ENCODE measurements around the gene KCNC1.

Gene KCNC1

DNA sequence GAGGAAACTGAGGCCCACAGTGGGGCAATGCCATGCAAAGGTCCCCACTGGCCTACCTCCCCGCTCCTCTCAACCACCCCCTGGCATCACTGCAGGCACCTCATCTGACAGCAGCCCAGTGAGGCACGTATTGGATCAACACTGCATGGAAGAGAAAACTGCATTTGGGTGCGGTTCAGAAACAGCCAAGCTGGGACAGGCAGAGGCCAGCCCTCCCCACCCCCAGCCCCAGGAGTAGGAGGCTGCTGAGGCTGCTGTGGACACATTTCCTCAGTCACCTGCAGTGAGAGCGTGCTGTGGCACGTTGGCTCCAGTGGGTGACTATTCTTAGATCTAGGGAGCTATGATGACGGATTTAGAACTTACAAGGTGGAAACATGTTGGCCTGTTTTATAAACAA lies 63.7 kb downstream of the KCNC1 start:
- DNase-seq: no peak

DNA sequence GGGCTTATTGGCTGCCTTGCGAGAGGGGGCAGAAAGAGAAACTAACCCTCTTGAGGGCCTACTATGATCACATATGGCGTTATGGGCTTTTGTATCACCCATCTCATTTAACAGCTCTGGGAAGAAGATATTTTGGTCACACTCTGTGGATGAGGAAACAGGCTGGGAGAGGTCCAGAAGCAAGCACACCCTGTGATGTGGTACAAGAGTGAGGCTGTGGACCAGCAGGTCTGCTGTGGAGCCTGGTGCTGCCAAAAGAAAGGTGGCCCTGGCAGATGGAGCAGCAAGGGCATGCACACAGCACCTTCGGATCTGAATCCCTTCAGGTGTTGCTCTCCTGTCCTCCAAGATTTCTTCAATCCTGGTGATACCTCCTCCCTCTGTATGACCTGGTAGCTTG lies 64.1 kb downstream of the KCNC1 start:
- no peak for DNase-seq

DNA sequence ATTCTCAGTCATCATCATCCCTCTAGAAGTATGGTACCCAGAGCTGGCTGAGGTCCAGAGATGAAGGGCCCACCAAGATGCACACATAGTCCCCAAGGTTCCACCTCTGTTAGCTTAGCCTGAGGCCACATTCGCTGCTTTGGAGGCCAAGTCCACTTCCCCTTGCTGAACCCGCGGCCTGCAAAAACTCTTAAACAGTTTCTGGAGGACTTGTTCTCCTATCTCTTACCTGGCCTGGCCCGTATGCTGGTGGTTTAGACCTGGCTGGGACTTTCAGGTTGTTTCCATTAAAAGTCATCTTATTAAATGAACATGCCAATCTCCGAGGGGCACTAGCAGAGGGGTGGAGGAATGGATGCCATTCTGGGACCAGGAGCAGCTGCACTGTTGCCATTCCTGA lies 64.6 kb downstream of the KCNC1 start:
- DNase-seq: no peak

DNA sequence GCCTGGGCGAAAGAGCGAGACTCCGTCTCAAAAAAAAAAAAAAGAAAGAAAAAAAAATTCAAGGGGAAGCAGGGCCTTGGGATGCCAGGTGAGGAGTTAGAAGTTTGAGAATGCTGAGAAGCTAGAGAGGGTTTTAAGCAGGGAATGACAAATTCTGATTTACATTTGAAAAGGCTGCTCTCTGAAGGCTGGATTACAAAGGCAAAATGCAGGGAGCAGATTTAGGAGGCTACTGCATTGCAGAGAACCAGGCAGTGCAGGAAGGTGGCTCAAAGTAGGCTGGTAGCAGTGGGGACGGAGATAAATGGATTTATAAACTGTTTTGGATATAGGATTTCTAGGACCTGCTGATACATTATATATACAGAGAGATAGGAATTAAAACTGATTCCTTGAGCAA lies 66.6 kb downstream of the KCNC1 start:
- DNase-seq: no peak

DNA sequence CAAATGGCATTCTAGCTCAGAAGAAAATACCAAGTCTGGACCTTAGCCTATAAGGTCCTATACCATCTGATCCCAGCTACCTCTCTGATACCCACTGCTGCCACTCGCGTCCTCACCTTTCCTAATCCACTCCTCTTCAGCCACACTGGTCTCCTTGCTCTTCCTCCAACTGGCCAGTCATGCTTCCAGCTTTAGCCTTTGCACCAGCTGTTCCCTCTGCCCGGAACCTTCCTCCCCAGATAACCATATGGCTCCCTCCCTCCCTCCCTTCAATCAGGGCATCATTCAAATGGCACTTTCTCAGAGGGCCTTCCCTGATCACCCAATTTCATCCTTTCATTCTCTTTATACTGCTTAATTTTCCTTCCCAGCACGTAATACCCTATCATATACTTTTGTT lies 67.9 kb downstream of the KCNC1 start:
- DNase-seq: no peak

DNA sequence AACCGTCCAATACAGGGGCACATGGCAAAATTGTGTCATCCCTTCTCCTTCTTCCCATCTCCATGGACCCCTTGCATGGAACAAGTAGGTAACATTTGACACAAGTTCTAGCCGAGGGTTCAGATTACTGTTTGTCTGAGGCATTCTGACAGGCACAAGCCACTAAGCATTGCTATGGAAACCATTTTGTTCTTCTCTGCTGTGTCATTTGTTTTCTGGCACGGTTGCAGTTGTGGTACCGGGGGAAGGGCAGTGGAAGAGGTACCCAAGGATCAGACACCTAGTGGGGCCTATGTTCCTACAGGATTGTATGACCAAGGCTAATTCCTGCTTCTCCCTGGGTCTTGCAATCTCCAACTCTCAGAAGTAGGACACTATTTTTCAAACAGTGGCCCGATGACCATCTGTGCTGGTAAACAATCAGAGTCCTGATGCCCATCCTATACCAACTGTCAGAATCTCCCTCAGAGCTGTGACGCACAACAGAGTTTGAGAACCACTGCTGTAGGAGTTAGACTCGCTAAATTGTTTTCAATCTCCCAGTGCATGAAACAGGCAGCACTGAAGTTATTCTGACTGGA lies 69.3 kb downstream of the KCNC1 start:
- no peak for DNase-seq

DNA sequence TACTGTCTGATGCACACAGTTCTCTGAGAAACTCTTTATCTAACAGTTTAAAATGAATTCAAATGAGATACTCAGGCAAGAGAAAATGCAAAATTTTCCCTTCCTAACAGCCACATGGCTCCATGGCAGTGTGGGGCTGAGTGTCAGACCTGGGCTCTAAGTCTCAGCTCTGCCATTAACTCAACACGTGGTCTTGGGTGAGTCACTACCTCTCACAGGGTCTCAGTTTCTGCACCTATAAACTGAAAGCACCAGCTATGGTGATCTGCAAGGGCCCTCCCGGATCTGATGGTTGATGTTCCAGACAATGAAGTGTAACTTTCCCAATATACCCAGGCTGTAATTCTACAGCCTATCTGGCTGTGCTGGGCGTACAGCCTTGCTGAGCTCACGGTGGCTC lies 70.5 kb downstream of the KCNC1 start:
- no peak for DNase-seq

DNA sequence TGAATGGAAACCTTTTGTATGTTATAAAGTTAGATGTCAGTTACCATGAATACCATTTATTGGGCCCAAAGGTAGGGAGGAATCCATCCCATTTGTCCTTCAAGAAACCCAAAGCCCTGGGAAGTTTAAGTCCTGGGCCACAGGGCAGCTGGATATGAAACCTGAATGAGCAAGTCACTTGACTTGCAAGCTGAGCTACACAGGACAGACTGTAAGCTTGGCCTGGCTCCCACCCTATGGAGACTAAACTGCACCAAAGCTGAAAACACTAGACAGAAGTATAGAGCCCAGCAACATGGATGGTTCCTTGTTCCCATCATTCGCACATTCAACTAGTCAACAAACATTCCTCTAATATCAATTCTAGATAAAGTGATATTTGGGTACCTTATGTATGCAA lies 71.3 kb downstream of the KCNC1 start:
- DNase-seq: no peak

DNA sequence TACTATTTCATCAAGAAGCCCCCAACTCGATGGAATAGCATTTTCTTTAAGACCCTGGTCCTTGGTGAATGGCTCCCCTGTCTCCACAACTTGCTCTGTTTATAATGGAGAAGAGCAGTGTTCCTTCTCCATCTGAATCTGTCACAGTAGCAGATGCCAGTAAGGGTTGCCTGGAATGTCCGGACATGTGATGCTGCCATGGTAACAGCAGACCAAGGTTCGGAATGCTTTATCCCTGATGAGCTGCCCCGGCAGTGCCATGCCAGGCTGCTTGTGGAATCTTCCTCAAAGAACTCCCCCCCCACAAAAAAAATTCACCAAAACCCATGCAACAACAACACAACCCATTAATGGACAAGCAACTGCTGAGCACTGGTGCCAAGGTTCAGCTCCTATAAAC lies 72.5 kb downstream of the KCNC1 start:
- no peak for DNase-seq

DNA sequence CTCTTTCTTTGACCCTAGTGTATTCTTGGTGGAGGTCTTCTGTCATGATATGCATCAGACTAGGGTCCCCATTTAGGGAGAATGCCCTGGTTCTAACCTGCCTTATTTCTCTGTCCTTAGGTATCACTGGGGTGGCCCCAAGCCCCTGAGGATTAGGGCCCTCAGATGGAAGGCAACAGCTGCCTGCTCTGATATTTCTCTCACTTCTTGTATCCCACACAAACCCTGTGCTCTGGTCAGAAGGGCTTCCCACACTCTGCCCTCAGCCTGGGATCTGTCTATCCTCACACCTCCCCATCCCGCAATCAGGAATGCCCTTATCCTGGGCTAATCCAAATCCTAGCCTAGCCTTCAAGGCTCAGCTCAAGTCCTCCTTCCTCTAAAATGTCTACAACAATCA lies 75.5 kb downstream of the KCNC1 start:
- no peak for DNase-seq

DNA sequence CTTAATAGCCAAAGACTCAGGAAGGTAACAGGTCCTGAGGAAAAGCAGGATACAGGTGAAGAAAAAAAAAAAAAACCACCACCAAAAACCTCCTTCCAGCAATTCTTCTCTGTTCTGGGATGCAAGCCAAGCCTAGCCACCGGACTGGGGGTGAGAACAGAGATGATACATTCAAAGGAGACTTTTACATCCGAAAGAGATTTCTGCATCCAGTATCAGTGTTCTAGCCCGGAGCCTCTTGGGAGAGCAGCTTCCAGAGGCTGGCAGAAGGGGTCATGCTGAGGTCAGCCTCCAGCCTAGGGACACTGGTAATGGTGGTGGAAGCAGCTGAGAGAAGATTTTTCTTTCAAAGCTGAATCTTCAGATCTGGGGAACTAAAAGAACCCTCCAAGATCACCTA lies 76.2 kb downstream of the KCNC1 start:
- DNase-seq: no peak

DNA sequence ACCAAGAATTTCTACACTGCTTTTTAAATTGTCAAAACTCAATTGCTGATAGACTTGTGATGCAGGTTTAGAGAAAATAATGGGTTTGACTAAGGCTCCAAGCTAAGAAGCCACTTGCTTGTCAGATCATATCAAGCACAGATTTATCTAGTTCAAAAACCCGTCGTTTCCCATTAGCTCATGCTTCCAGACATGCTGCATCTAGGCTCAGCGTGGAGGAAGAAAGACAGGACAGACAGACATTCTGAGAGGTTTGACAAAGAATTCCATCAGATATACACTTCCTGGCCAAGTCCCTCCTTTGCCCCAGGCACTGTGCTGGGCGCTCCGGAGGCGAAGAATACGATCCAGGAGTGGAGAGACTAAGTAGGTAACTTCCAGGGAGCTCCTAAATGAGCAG lies 76.8 kb downstream of the KCNC1 start:
- DNase-seq: no peak

DNA sequence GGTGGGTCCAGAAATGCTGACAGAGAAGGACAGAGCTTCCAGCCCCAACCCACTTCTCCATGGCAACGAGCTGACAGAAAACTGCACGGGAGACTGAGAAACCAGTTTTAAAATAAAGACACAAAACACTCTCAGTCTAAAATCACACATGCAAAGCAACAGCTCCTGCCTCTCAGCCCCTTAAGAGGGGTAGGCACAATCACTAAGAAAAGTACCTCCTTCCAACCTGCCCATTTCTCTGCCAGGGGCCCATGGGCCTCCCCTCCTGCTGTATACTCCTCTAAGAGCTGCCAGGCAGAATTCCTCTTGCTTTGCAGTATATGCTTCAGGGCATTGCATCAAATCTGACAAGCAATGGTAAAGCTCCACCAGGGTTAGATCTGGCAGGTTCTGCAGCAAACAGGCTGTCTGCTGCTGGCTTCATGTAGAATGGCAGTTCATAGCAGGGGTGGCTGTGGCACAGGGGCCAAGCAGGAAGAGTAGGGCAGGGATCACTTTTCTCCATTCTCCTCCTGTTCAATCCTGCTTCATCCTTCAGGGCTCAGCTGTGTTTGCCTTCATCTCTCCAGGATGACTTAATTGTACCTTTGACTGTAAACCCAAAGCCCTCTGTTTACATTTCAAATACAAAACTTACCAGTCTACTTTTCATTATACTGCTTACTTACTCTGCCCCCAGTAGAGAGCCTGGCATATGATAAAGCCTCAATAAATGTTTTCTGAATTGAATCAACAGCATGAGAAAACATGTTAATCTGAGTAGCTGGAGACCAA lies 77.7 kb downstream of the KCNC1 start:
- no peak for DNase-seq

DNA sequence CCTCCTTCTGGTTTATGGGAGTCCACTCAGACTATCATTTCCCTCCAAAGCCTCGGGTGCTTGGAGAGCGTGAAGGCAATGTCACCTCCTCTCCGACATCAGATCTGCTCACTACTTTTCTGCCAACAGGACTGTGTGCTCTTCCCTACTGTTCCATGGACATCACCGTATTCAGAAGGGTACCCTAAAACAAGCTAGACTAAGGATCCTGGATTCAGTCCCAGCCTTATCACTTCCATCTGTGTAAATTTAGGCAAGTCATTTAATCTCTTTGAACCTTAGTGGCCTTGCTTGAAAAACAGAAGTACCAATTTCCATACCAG lies 78.2 kb downstream of the KCNC1 start:
- no peak for DNase-seq

DNA sequence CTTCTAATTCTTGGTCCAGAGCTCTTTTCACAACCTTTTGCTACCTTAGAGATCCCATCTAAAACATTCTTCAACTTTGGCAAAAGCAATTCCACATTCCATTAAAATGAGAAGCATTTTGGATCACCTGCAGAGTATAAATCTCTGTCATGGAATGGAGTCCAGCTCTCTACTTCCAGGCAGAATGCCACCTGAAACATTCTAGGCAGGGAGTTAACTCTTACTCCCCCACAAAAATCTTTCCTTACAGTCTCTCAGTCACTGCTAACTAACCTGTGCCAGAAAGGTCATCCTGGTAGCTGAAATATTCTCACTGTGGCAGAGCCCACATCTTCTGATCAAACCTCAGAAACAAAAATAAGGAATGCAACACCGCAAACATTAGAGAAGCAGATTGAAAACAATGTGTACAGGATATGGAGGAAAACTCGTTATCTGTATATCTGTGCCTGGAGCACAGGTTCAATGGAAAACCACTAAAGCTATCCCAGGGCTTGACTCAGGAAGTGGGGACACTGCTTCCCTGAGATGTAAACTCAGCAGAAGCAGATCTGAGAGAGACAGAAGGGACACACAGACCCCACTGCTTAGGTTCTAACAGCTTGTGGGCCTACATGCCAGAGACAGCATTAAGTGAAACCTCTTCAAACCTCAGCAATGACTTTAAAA lies 78.9 kb downstream of the KCNC1 start:
- DNase-seq: no peak

DNA sequence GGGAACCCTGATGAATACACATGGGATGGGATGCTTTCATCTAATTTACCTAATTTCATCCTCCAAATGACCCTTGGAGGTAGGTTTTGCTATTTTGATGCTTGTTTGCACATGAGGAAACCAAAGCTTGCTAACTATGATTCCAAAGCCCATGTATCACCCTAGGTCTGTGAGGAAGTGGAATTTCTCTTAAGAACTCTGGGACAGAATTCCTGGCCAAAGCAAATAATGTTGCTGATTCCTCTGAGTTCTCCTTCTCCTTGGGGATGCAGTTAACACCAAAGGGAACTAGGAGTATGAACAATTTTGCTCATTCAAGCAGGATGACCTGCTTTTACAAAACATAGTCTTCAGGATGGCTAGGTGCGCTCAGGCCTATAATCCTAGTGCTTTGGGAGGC lies 80.0 kb downstream of the KCNC1 start:
- DNase-seq: no peak

DNA sequence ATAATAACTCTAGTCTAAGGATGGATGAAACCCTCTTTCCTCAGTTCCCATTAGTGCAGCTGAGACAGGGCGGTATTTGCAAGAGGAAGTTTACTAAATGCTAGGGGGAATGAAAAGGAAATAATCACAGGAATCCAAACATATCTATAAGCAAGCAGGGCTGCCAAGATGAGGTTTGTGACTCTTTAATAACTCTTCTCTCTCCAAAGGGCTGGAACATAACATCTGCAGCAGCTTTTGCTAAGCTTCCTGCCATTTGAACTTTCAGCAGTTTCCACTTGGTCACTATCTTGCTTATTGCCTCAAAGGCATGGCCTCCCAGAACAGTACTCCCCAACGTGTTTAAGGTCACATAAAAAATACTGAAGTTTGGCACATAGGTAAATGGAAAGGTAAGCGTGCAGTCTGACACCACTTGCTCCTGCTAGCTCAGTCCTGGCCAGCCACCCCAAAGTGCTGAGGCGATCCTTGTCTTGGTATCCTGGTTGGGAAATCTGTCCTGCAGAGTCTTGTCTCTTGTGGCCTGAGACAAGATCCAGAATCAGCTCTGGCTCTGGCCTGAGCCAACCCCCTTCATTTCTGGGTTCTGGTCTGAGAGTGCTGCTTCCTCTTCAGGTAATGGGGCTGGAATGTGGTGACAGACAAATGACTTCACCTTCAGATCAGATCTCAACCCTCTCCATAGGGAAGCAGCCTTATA lies 81.8 kb downstream of the KCNC1 start:
- no peak for DNase-seq

DNA sequence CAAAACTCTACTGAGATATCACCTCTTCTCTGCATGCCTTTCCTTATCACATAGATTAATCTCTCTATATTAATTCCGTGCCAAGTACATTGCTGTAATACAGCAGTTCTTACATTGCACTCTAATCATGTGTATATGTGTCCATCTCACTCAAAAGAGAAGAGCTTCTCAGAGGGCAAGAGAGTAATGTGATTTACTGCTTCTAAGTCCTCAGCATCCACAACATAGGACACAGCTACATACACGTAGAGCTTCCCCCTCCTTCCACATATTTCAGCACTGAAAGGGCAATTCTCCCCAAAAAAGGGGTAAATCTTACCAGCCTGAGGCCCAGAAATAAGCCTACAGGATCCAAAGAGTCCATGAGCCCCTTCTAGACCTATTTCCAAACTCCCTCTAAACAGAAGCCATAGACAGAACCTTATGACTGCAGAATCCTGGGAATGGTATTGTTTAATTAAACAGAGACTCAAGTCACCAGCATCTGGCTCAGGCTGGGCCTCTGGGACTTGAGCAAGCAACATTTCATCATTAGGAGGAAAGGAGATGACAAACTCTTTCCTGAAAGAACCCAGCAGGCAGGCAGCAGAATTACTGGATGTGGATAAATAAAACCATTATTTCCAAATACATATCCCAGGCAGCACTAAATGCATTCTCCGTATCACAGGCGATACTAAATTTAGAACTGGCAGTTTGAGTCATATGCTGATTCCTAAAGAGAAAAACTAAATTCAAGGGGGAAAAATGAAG lies 87.2 kb downstream of the KCNC1 start:
- no peak for DNase-seq

DNA sequence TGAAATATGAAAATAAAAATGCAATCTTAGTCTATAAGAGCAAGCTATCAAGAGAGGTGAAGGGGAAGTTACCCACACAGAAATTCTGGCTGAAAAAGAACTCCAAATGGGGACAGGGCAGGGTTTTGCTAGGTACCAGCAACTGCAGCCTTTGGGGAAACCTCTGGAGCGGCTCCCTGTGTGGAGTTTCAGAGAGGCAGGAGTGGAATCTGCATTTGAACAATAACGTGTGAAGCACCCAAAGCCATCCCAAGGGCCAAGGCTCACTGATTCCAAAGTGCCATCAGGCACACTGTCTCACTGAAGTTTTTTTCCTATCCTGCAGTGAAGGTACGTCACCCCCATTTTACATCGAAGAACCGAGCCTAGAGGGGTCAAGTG lies 87.8 kb downstream of the KCNC1 start:
- no peak for DNase-seq

DNA sequence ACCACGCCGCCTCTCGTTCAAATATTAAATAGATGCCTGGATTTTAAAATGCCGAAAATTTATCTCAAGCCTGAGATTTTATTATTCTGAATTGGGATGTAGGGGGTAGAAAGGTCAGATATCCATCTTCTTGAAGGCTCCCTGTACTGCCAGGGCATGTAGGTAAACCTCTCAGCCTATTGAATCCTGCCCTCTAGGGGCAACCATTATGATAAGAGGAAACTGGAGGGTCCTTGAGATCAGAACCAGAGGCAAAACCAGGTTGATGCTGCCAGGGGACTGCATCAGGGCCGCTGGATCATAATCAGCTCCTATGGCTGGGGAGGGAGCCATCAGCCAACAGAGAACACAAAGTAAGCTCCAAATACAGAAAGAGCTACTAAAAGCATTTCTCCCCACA lies 92.4 kb downstream of the KCNC1 start:
- no peak for DNase-seq

DNA sequence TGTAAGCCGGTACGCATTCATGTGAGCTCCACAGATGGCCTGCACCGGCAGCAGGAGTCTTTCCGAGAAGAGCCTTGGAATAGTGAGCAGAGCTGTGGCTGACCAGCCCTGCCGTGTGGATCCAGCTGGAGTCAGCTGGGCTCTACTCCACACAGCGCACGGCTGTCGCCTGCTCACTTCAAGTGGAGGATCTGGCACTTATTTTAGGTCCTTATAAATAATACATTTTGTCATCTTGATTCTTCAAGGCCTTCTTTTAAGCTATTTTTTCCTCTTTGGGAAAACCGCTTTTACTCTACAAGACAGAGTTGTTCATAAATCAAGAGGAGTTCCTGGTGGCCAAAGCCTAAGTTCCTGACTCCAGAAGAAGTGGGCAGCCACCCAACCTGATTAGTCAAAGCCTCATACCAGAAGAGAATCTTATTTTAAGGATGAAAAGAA lies 93.8 kb downstream of the KCNC1 start:
- no peak for DNase-seq

DNA sequence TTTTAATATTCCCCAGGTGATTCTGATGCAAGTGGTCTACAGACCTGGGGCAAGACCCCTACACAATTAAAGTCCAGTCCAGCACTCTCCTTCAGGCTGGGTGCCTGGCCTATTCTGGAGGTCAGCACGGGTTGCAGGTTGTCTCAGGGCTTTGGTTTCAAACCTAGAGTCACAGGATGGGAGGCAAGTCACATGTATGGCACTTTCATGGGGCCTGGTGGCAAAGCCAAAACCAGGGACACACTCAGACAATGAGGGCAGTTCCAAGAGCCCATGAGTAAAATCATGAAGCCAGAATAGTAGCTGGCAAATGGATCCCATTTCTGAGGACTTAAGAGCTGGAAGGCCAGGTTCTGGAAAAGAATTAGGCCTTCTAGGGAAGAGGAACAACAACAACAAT lies 96.6 kb downstream of the KCNC1 start:
- DNase-seq: no peak

DNA sequence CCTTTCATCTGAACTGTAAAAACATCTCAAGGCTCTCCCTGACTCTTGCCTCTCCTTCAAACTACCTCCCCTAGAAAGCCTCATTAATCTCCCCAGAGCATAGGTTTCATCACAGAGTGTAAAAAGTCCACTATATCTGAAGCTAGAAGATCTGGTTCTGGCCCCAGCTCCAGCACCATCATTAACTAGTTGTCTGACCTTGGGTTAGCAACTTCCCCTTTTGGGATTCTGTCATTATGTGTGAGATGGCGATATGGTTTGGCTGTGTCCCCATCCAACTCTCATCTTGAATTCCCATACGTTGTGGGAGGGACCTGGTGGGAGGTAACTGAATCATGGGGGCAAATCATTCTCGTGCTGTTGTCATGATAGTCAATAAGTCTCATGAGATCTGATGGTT lies 97.3 kb downstream of the KCNC1 start:
- DNase-seq: no peak

Data from activated CD4-positive, alpha-beta T cell treated with anti-CD3 and anti-CD28 coated beads for 4 hours (primary cell).